ENCODE results near the gene ZCWPW1.

ZCWPW1 gene

GRCh38 chr7:100432621-100433275 is 4.2 kb upstream of the ZCWPW1 start:
- no peak for DNase-seq (ENCODE audit: low spot score)

- DNase-seq (ENCODE audit: low spot score): no peak
Measured at GRCh38 chr7:100432053-100432452, 3.5 kb upstream of the ZCWPW1 start.

GRCh38 chr7:100431286-100431735 is 2.8 kb upstream of the ZCWPW1 start:
- DNase-seq (ENCODE audit: low spot score): no peak

GRCh38 chr7:100430493-100431285 is 2.2 kb upstream of the ZCWPW1 start:
- DNase-seq (ENCODE audit: low spot score): no peak

GRCh38 chr7:100429637-100430492 is 1.4 kb upstream of the ZCWPW1 start, which contains the start of gene MEPCE:
MEPCE (plus strand) TSS chr7:100429831; CDS start chr7:100430019, 188 bp downstream.
- DNase-seq (ENCODE audit: low spot score): peak; percentile 100

GRCh38 chr7:100428967-100429636 is 599 bp upstream of the ZCWPW1 start:
- DNase-seq (ENCODE audit: low spot score): peak; percentile 97

GRCh38 chr7:100427762-100428198 is 723 bp downstream of the ZCWPW1 start:
- no peak for DNase-seq (ENCODE audit: low spot score)

- DNase-seq (ENCODE audit: low spot score): no peak
Measured at GRCh38 chr7:100426516-100426915, 2.0 kb downstream of the ZCWPW1 start.

- DNase-seq (ENCODE audit: low spot score): no peak
Measured at GRCh38 chr7:100425347-100425746, 3.2 kb downstream of the ZCWPW1 start.

GRCh38 chr7:100423315-100423714 is 5.2 kb downstream of the ZCWPW1 start:
- no peak for DNase-seq (ENCODE audit: low spot score)

GRCh38 chr7:100419660-100420226 is 8.8 kb downstream of the ZCWPW1 start:
- no peak for DNase-seq (ENCODE audit: low spot score)

- DNase-seq (ENCODE audit: low spot score): no peak
Measured at GRCh38 chr7:100418930-100419659, 9.4 kb downstream of the ZCWPW1 start.

GRCh38 chr7:100415448-100415847 is 13.1 kb downstream of the ZCWPW1 start:
- DNase-seq (ENCODE audit: low spot score): no peak

GRCh38 chr7:100413889-100414288 is 14.6 kb downstream of the ZCWPW1 start:
- DNase-seq (ENCODE audit: low spot score): no peak

- no peak for DNase-seq (ENCODE audit: low spot score)
Measured at GRCh38 chr7:100413346-100413745, 15.2 kb downstream of the ZCWPW1 start.

- DNase-seq (ENCODE audit: low spot score): no peak
Measured at GRCh38 chr7:100411101-100411500, 17.4 kb downstream of the ZCWPW1 start.

GRCh38 chr7:100407285-100408180 is 21.0 kb downstream of the ZCWPW1 start:
- peak; percentile 63 for DNase-seq (ENCODE audit: low spot score)

GRCh38 chr7:100406767-100407166 is 21.7 kb downstream of the ZCWPW1 start:
- no peak for DNase-seq (ENCODE audit: low spot score)

GRCh38 chr7:100402241-100402640 is 26.3 kb downstream of the ZCWPW1 start:
- DNase-seq (ENCODE audit: low spot score): no peak

GRCh38 chr7:100401811-100402210 is 26.7 kb downstream of the ZCWPW1 start:
- DNase-seq (ENCODE audit: low spot score): no peak

All from hepatic stellate cell (primary cell).